H1 (cell line): Measurements from ENCODE around the gene UVRAG. TPM values are rescaled to one million over a fixed set of nuclear protein-coding genes. Genes with fewer than 3 reads are reported as not detected.

Experiments used
- CBX8 ChIP-seq: fragments of 300-800, 300-1000 bp; sonication (generic); IDR thresholded peaks from 2 replicates; pipeline ENCODE4 v1.7.1; 2016; ENCODE audit warnings: low read depth, low read length, borderline replicate concordance
- CTBP2 ChIP-seq: IDR thresholded peaks from 2 replicates; pipeline ENCODE4 v1.7.0; 2011; ENCODE audit warnings: borderline replicate concordance, mild to moderate bottlenecking, moderate library complexity, mixed read lengths, low read length; ENCODE audit not compliant: insufficient read depth, insufficient read length
- EZH2 ChIP-seq: fragments of 200-600 bp; sonication (generic); IDR thresholded peaks from 2 replicates; pipeline ENCODE4 v1.7.1; 2012; ENCODE audit warnings: low read depth, mild to moderate bottlenecking, moderate library complexity, low read length, inconsistent platforms; ENCODE audit not compliant: severe bottlenecking
- JUN ChIP-seq: IDR thresholded peaks from 2 replicates; pipeline ENCODE4 v1.6.1; 2011; ENCODE audit warnings: low read depth, mild to moderate bottlenecking, improper control_type of control experiment, low read length
- polyA plus RNA-seq, 7 experiments: library from polyadenylated mRNA; depleted of rRNA in 3 of 7; stranded (reverse) in 5 of 7; unstranded in 2 of 7; fragments of >200 nt in 5 of 7; fragments of 200-250 nt in 2 of 7; gene quantifications; 1 replicate in 5 of 7; 2 replicates in 1 of 7; 4 replicates in 1 of 7; pipeline versions ENCODE4 v1.2.1 to v1.2.3, GENCODE V29; 2011 to 2013; ENCODE audit warnings: missing spikeins in 2 of 7, mixed read lengths in 2 of 7
- total RNA-seq: library from RNA; stranded (reverse); fragmentation: NEBNext Ultra II Directional; extraction: Animal tissue kit (Norgen Biotek cat#: 25700); gene quantifications from 2 replicates; pipeline ENCODE4 v1.2.1, GENCODE V29; 2021
- TF ChIP-seq, protein P1 (sequence below): IDR thresholded peaks from 2 replicates; pipeline ENCODE4 v1.6.1; 2012; ENCODE audit warnings: inconsistent platforms
- TF ChIP-seq, protein P2 (sequence below), 3 experiments: IDR thresholded peaks; 1 replicate in 2 of 3; 2 replicates in 1 of 3; pipeline versions ENCODE4 v1.5.1 to v1.6.1; 2011; ENCODE audit warnings: low read length in 3 of 3, mild to moderate bottlenecking in 3 of 3, inconsistent platforms in 2 of 3, low read depth in 1 of 3, moderate library complexity in 1 of 3; ENCODE audit not compliant: insufficient read depth in 1 of 3; ENCODE audit errors: control extremely low read depth in 1 of 3

Gene UVRAG
- total and polyA plus RNA-seq, 2 of the 8 experiments (the other 6 are each of a cell fraction or from before 2014, with no cell fraction given) = 5.5 to 14.7 TPM

DNA sequence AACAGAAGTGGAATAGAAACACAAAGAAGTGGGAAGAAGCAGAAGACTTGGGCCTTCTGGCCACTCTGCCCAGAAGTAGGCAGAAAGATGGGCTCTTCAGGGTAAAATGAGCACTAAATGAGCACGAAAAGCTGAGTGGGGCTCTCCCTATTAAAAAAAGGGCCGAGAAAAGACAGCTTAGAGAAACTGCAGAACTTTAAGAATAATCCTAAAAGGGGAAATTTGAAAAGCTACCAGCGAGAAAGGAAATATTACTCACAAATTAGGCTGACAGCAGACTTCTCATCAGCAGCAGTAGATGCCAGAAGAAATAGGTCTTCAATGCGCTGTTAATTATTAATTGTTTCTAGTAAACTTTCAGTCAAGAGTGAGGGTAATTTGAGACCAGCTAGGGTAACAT lies 78.2 kb downstream of the UVRAG start (continued):
- TF ChIP-seq, protein P1, sequence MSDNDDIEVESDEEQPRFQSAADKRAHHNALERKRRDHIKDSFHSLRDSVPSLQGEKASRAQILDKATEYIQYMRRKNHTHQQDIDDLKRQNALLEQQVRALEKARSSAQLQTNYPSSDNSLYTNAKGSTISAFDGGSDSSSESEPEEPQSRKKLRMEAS = no peak
- TF ChIP-seq CTBP2 = no peak
- no peak for TF ChIP-seq CBX8
- TF ChIP-seq JUN = no peak
- TF ChIP-seq, protein P2, sequence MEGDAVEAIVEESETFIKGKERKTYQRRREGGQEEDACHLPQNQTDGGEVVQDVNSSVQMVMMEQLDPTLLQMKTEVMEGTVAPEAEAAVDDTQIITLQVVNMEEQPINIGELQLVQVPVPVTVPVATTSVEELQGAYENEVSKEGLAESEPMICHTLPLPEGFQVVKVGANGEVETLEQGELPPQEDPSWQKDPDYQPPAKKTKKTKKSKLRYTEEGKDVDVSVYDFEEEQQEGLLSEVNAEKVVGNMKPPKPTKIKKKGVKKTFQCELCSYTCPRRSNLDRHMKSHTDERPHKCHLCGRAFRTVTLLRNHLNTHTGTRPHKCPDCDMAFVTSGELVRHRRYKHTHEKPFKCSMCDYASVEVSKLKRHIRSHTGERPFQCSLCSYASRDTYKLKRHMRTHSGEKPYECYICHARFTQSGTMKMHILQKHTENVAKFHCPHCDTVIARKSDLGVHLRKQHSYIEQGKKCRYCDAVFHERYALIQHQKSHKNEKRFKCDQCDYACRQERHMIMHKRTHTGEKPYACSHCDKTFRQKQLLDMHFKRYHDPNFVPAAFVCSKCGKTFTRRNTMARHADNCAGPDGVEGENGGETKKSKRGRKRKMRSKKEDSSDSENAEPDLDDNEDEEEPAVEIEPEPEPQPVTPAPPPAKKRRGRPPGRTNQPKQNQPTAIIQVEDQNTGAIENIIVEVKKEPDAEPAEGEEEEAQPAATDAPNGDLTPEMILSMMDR (IDR thresholded peaks at IDR 0.05; ENCODE audit: control extremely low read depth in 1 of 3, insufficient read depth in 1 of 3, low read depth in 1 of 3, low read length in 3 of 3) = no peak
- TF ChIP-seq EZH2 = no peak
